Thoracic aorta endothelial cell (primary cell): ENCODE results near the gene IZUMO1. TPM values are rescaled to one million over a fixed set of nuclear protein-coding genes. Genes with fewer than 3 reads are reported as not detected.

Experiments
- small RNA-seq: library from RNA; depleted of rRNA; stranded (forward); fragments of <200 nt; gene quantifications from one replicate; pipeline ENCODE3, GENCODE V24; 2012
- total RNA-seq: library from RNA; depleted of rRNA; stranded (reverse); fragments of >200 nt; gene quantifications from 2 replicates; pipeline ENCODE4 v1.2.3, GENCODE V29; 2012

IZUMO1 gene
- 0.40 and 0.43 TPM in 2 replicates for total RNA-seq

DNA sequence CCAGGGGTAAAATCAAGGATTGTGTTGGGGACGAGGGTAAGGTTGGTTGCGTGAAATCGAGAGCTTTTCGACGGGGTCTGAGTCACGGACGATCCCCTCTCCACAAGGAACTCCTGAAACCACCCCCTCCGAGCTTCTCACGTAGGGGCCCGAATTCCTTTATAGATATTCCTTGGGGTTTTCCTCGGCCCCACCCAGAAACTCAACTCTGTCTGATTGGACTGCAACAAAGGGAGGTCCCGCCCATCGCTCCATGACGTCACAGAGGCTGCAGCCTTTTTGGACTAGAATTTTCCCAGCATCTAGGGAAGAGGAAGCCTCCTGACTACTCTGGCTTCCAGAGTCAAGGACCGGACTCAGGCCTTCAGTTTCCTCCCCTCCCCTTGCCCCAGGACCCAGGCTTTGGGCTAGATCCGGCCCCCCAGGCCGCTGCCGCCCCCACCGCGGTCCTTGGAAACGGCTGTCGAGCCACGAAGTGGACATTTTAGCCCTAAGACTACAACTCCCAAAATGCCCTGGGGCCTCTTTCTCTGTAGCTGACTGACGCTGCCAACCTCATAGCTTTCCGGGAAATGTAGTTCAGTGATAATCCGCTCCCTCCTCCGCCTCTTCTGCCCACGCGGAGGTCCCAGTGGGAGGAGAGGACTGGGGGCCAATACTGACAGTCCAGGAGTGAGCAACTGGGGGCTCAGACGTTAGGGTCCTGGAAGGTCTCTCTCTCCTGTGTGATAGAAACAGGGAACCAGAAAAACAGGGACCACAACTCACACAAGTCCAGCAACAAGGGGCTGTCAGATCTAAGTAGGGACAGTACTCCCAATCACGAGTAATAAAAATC, at the start of gene IZUMO1:
TSS of gene IZUMO1 (minus strand) at position 172 of the 838 bp plus-strand sequence. CDS start 1,050 bp downstream, outside the sequence.

GRCh38 chr19:48755084-48755641, 8.5 kb upstream of the IZUMO1 start, which contains the start of gene FGF21:
Gene FGF21 (plus strand): TSS chr19:48755524. CDS start chr19:48756237, 713 bp downstream.

DNA sequence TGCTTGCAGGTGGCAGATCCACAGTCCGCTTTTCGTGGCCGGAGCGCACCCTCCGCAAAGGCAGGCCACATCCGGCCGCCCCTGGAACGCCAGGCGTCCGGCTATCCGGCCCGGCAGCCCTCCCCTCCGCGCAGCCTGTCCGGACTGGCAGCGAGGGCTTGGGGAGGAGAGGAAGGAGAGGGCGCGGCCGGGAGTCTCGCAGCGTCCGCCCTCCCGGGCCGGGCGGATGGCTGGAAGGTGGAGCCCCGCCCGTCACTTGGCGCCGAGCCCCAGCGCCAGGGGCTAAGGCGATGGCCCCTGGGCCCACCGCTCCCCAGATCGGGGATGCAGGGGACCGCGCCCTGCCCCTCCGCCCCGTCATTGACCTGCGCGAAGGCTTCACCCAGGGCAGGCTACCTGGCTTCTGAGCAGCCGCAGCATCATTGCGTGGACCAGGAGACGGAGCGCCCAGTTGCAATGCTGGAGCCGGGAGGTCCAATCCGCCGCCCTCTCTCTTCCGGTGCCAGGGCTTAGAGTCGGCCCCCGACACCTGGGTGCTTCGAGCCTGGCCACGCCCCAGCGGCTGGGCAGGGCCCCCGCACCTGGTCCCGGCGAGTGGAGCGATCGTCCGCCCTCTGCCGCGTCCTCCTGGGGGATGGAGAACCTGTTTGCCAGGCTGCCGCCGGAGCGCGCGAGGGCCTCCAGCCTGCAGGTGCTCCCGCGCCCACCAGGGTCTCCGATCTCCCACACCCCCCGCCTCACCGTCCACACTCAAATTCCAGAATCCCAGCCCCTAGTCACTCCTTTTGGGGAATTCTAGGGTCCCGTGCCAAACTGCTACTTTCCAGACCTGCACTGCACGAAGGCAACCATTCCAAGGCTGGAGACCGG, 6.0 kb upstream of the IZUMO1 start, which contains the start of gene FUT1:
TSS of gene FUT1 (minus strand) at position 146 of the 870 bp plus-strand sequence. CDS start 1,360 bp downstream, outside the sequence.

DNA sequence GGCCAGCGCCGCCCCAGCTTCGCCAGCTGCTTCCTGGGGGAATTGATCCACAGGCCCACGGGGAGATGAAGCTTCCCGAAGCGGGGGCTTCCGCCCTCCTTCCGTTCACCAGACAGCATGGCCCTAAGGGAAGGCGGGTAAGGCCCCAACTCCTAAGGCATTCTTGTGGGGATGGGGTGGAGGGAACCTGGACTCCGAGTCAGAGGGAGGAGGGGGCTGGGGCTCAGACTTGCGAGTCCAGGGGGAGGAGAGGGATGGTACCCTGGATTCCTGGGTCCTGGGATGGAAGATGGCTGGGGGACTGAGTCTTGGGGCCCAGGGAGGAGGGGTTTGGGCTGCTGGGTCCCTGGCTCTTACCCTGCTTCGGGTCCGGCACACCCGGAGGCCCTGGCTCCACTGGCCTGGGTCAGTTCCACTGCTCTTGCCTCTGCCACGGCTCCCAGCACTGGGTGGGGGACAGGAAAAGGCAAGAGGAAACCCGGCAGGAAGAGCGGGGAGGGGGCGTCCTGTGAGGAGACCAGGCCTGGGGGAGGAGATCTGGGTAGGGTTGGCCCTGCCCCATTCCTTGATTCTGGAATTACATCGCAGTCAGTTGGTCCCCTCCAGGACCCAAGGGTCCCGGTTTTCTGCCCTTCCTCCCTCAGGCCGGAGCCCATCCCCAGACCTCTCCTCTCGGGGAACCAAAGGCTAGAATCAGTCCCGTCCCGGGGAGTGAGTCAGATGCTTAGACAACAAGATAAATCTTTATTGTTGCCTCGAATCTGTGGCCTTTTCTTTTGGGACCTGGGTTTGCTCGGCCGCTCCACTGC, 6.3 kb downstream of the IZUMO1 start, which contains the start of gene RASIP1:
TSS of gene RASIP1 (minus strand) at position 447 of the 809 bp plus-strand sequence. CDS start at position 119, 328 bp downstream.

GRCh38 chr19:48719263-48720171, 27.2 kb downstream of the IZUMO1 start, which contains the start of gene MAMSTR:
Gene MAMSTR (minus strand): TSS chr19:48719725. CDS start chr19:48719031, 694 bp downstream.

GRCh38 chr19:48695743-48696352, 50.9 kb downstream of the IZUMO1 start, which contains the start of gene FUT2:
Gene FUT2 (plus strand): TSS chr19:48695971. CDS start chr19:48702957, 6,986 bp downstream.

Small RNA genes within 50 kb of the gene (small RNA-seq; reads per million reads assigned to genes)
- not detected for gene RNU6-317P

Other genes starting within 250 kb of the IZUMO1 start
- under 0.01 and 0.22 TPM in 2 replicates for gene LMTK3, start 235.1 kb downstream of the IZUMO1 start, total RNA-seq
- gene SULT2B1, start 194.7 kb downstream of the IZUMO1 start, total RNA-seq = not detected in 2 replicates
- not detected in 2 replicates for gene SPACA4, start 140.2 kb downstream of the IZUMO1 start, total RNA-seq
- 0.27 and 0.57 TPM in 2 replicates for gene FAM83E, start 131.8 kb downstream of the IZUMO1 start, total RNA-seq
- gene RPL18, start 127.7 kb downstream of the IZUMO1 start, total RNA-seq = 1,558 and 1,662 TPM in 2 replicates
- gene SPHK2, start 127.4 kb downstream of the IZUMO1 start, total RNA-seq = 11.3 and 11.7 TPM in 2 replicates
- 0.80 and 1.3 TPM in 2 replicates for gene DBP, start 109.5 kb downstream of the IZUMO1 start, total RNA-seq
- gene CA11, start 100.7 kb downstream of the IZUMO1 start, total RNA-seq = 0.27 and 1.2 TPM in 2 replicates
- gene NTN5, start 73.9 kb downstream of the IZUMO1 start, total RNA-seq = not detected in 2 replicates
- not detected in 2 replicates for gene FUT2, start 50.9 kb downstream of the IZUMO1 start, total RNA-seq
- gene MAMSTR, start 27.2 kb downstream of the IZUMO1 start, total RNA-seq = 0.27 and 0.43 TPM in 2 replicates
- gene RASIP1, start 6.3 kb downstream of the IZUMO1 start, total RNA-seq = 59.7 and 82.9 TPM in 2 replicates
- gene FUT1, start 5.7 kb upstream of the IZUMO1 start, total RNA-seq = 5.5 and 7.2 TPM in 2 replicates
- not detected in 2 replicates for gene FGF21, start 8.6 kb upstream of the IZUMO1 start, total RNA-seq
- 34.8 and 44.5 TPM in 2 replicates for gene BCAT2, start 64.1 kb upstream of the IZUMO1 start, total RNA-seq
- 2.7 and 6.2 TPM in 2 replicates for gene HSD17B14, start 89.6 kb upstream of the IZUMO1 start, total RNA-seq
- 4.4 and 5.6 TPM in 2 replicates for gene PLEKHA4, start 121.7 kb upstream of the IZUMO1 start, total RNA-seq
- gene PPP1R15A, start 125.5 kb upstream of the IZUMO1 start, total RNA-seq = 35.7 and 43.0 TPM in 2 replicates
- 0.40 TPM in 1 of 2 replicates, not detected in the other for gene TULP2, start 151.8 kb upstream of the IZUMO1 start, total RNA-seq
- 193 and 203 TPM in 2 replicates for gene NUCB1, start 153.4 kb upstream of the IZUMO1 start, total RNA-seq
- not detected in 2 replicates for gene DHDH, start 186.8 kb upstream of the IZUMO1 start, total RNA-seq
- gene BAX, start 208.0 kb upstream of the IZUMO1 start, total RNA-seq = 81.7 and 89.2 TPM in 2 replicates
- 1,330 and 1,646 TPM in 2 replicates for gene FTL, start 218.4 kb upstream of the IZUMO1 start, total RNA-seq
- gene GYS1, start 246.4 kb upstream of the IZUMO1 start, total RNA-seq = 45.9 and 46.9 TPM in 2 replicates
- gene RUVBL2, start 247.0 kb upstream of the IZUMO1 start, total RNA-seq = 152 and 220 TPM in 2 replicates